PC-3 (cell line): ENCODE data around the gene HSD17B11. TPM values are rescaled to one million over a fixed set of nuclear protein-coding genes. Genes with fewer than 3 reads are reported as not detected.

Source experiments
- ATAC-seq: fragments of 200-7000 bp; cut with Tn5 transposase; 2 replicates; pipeline ENCODE4 v1.9.1; 2020; ENCODE audit warnings: mild to moderate bottlenecking, moderate library complexity
- BruUV-seq: library from RNA; stranded (reverse); fragments of 400-500 nt; replicated peaks from 2 replicates; lab custom pipeline; 2021; lab: Mats Ljungman, UMichigan
- CTCF ChIA-PET: fragments of 300-600 bp; sonication (Branson Sonifier 250); formaldehyde crosslinking; loops from one replicate; lab custom pipeline; 2022; ENCODE audit warnings: antibody characterized with exemption; lab: Charles Lee
- POLR2A ChIA-PET: fragments of 300-600 bp; sonication (Branson Sonifier 250); formaldehyde crosslinking; loops from one replicate; lab custom pipeline; 2022; ENCODE audit warnings: antibody characterized with exemption; ENCODE audit not compliant: unreplicated experiment; lab: Charles Lee
- DNase-seq: peaks from one replicate; pipeline ENCODE4 v3.0.0-alpha.2; 2015
- H2AFZ ChIP-seq: fragments of 300-600 bp; sonication (generic); 2 replicates; pipeline ENCODE4 v1.6.0; 2016; ENCODE audit warnings: antibody characterized with exemption, low read length
- H3F3A ChIP-seq: fragments of 300-600 bp; sonication (generic); one replicate; pipeline ENCODE4 v1.6.0; 2017; ENCODE audit warnings: antibody characterized with exemption, low read length, control low read depth, mild to moderate bottlenecking; ENCODE audit not compliant: unreplicated experiment
- H3K27ac ChIP-seq: fragments of 300-600 bp; sonication (generic); 2 replicates; pipeline ENCODE4 v1.5.1; 2016; ENCODE audit warnings: mild to moderate bottlenecking, low read length
- H3K27me3 ChIP-seq: fragments of 300-600 bp; sonication (generic); 2 replicates; pipeline ENCODE4 v1.6.1; 2016; ENCODE audit warnings: low read length, mixed read lengths
- H3K36me3 ChIP-seq: fragments of 300-600 bp; sonication (generic); 2 replicates; pipeline ENCODE4 v1.6.1; 2016; ENCODE audit warnings: low read depth, mixed run types, low read length, mixed read lengths
- H3K4me1 ChIP-seq: fragments of 300-600 bp; sonication (generic); 2 replicates; pipeline ENCODE4 v1.5.1; 2016; ENCODE audit warnings: low read length; ENCODE audit not compliant: insufficient read depth
- H3K4me2 ChIP-seq: fragments of 300-600 bp; sonication (generic); 2 replicates; pipeline ENCODE4 v1.6.0; 2016; ENCODE audit warnings: low read length
- H3K4me3 ChIP-seq: fragments of 300-600 bp; sonication (generic); 2 replicates; pipeline ENCODE4 v1.5.1; 2016; ENCODE audit warnings: mild to moderate bottlenecking, low read length, mixed read lengths
- H3K79me2 ChIP-seq: fragments of 300-600 bp; sonication (generic); 2 replicates; pipeline ENCODE4 v1.6.1; 2017; ENCODE audit warnings: low read length, mixed read lengths
- H3K9ac ChIP-seq: fragments of 300-600 bp; sonication (generic); 2 replicates; pipeline ENCODE4 v1.6.0; 2016; ENCODE audit warnings: mild to moderate bottlenecking, low read length
- H3K9me2 ChIP-seq: fragments of 300-600 bp; sonication (generic); replicated peaks from 2 replicates; pipeline ENCODE4 v1.6.1; 2016; ENCODE audit warnings: mixed run types, low read length, mixed read lengths
- H3K9me3 ChIP-seq: fragments of 300-600 bp; sonication (generic); 2 replicates; pipeline ENCODE4 v1.6.1; 2016; ENCODE audit warnings: low read length, mixed read lengths
- H4K20me1 ChIP-seq: fragments of 300-600 bp; sonication (generic); 2 replicates; pipeline ENCODE4 v1.6.1; 2016; ENCODE audit warnings: low read length, mixed read lengths
- CTCF ChIP-seq: fragments of 300-600 bp; sonication (generic); conservative IDR thresholded peaks from 2 replicates; pipeline ENCODE4 v1.5.1; 2017; ENCODE audit warnings: antibody characterized with exemption, low read depth, mild to moderate bottlenecking, low read length
- EZH2 ChIP-seq: fragments of 300-600 bp; sonication (generic); IDR thresholded peaks from one replicate; pipeline ENCODE4 v1.6.1; 2017; ENCODE audit warnings: antibody characterized with exemption, mild to moderate bottlenecking, low read length; ENCODE audit not compliant: unreplicated experiment
- EZH2phosphoT487 ChIP-seq: fragments of 300-600 bp; sonication (generic); IDR thresholded peaks from 2 replicates; pipeline ENCODE4 v1.6.1; 2018; ENCODE audit warnings: mild to moderate bottlenecking, antibody characterized with exemption, low read length, borderline replicate concordance
- intact Hi-C: fragments of 100-400 bp; cut with micrococcal nuclease; formaldehyde crosslinking; loops from 2 replicates; pipeline ENCODE4 v1.9.0; 2023
- total RNA-seq: library from RNA; depleted of rRNA; stranded (reverse); fragments of >200 nt; gene quantifications from 2 replicates; pipeline ENCODE4 v1.2.3, GENCODE V29; 2014

Gene HSD17B11
- total RNA-seq, 1 experiment from 2014 or later, result 4.7 TPM

- POLR2A ChIA-PET, result no interaction called here
- DNase-seq, result no peak
Measured at GRCh38 chr4:87359258-87359657, 31.7 kb downstream of the HSD17B11 start.

GRCh38 chr4:87356832-87357526 is 34.0 kb downstream of the HSD17B11 start:
- H3K79me2 ChIP-seq, result no peaks in the 10 kb centered on the region
- CTCF ChIA-PET, result interaction anchor here (0.6 kb wide), 2 partner anchors 31 to 67 kb away, joined by 3 to 4 read pairs; no protein-coding TSS in a partner anchor
- no peaks in the 10 kb centered on the region for H3F3A ChIP-seq
- H3K4me2 ChIP-seq, result peak overlapping the region; percentile 63
- DNase-seq (peak; percentile 75), ATAC-seq (peak; percentile 91)
- POLR2A ChIA-PET, result no interaction called here
- H3K9me3 ChIP-seq, result no peaks in the 10 kb centered on the region
- no peak overlapping the region for H3K4me3 ChIP-seq
- peak overlapping the region; percentile 69; the same call in 1 of the 2 replicates for H2AFZ ChIP-seq
- H3K27me3 ChIP-seq, result no peaks in the 10 kb centered on the region
- H3K9me2 ChIP-seq, result no peaks in the 10 kb centered on the region
- H4K20me1 ChIP-seq, result no peaks in the 10 kb centered on the region
- intact Hi-C loops, result loop anchor here (5.0 kb wide), 1 partner anchor 110 kb away; no protein-coding TSS in a partner anchor
- H3K9ac ChIP-seq, result peak overlapping the region; percentile 64
- H3K36me3 ChIP-seq, result no peaks in the 10 kb centered on the region
- TF ChIP-seq CTCF, result no peak
- no peak for TF ChIP-seq EZH2
- no peak for TF ChIP-seq EZH2phosphoT487
- no TSS peak for BruUV-seq
- H3K4me1 ChIP-seq, result peaks cover 20% of the 10 kb centered on the region
- H3K27ac ChIP-seq, result peak overlapping the region; percentile 89

More at GRCh38 chr4:87359258-87359657, 31.7 kb downstream of the HSD17B11 start:
- Histone ChIP-seq H2AFZ (no peak overlapping the region), H3K4me1 (peaks cover 20% of the 10 kb centered on the region), H3K27me3 (no peaks in the 10 kb centered on the region), H3K9me2 (no peaks in the 10 kb centered on the region), H3K9me3 (no peaks in the 10 kb centered on the region), H3K4me2 (no peak overlapping the region), H3K4me3 (no peak overlapping the region), H4K20me1 (no peaks in the 10 kb centered on the region), H3K9ac (no peak overlapping the region), H3K27ac (no peak overlapping the region), H3F3A (no peaks in the 10 kb centered on the region), H3K36me3 (no peaks in the 10 kb centered on the region), H3K79me2 (no peaks in the 10 kb centered on the region)
- BruUV-seq, result no TSS peak
- no peak for ATAC-seq
- intact Hi-C loops, result loop anchor here (5.0 kb wide), 1 partner anchor 108 kb away; no protein-coding TSS in a partner anchor
- TF ChIP-seq EZH2phosphoT487 (no peak), CTCF (no peak), EZH2 (no peak)
- CTCF ChIA-PET, result no interaction called here
